Breast epithelium (tissue), 4 donors: ENCODE measurements around the gene GLMP. TPM values are rescaled to one million over a fixed set of nuclear protein-coding genes. Genes with fewer than 3 reads are reported as not detected.

Experiments
- DNase-seq, 2 donors: peaks; one replicate each; pipeline ENCODE4 v3.0.0-alpha.2; 2019; ENCODE audit warnings: low spot score in 2 of 2
- H3K27ac ChIP-seq, 2 donors: fragments of 200-600 bp; sonication (generic) in 1 of 2; one replicate each; pipeline ENCODE4 v1.5.1; 2016 to 2019; ENCODE audit warnings: mild to moderate bottlenecking in 1 of 2
- H3K27me3 ChIP-seq, 2 donors: fragments of 200-600 bp; sonication (generic) in 1 of 2; one replicate each; pipeline versions ENCODE4 v1.5.1 to v1.6.0; 2017 to 2019; ENCODE audit warnings: control low read depth in 1 of 2, mild to moderate bottlenecking in 1 of 2
- H3K36me3 ChIP-seq: fragments of 200-600 bp; one replicate; pipeline ENCODE4 v1.5.1; 2019
- H3K4me1 ChIP-seq, 2 donors: fragments of 200-600 bp; sonication (generic); one replicate each; pipeline ENCODE4 v1.5.1; 2016 to 2019; ENCODE audit warnings: control low read depth in 1 of 2
- H3K4me3 ChIP-seq, 3 donors: fragments of 200-600 bp; sonication (generic); 1 replicate in 2 of 3; 2 replicates in 1 of 3; pipeline ENCODE4 v1.5.1; 2016 to 2019; ENCODE audit warnings: mild to moderate bottlenecking in 3 of 3, moderate library complexity in 2 of 3
- H3K9me3 ChIP-seq, 2 donors: fragments of 200-600 bp; sonication (generic) in 1 of 2; one replicate each; pipeline ENCODE4 v1.5.1; 2016 to 2019; ENCODE audit warnings: control low read depth in 1 of 2
- POLR2A ChIP-seq: fragments of 450-650 bp; IDR thresholded peaks from one replicate; pipeline ENCODE4 v1.6.1; 2016; ENCODE audit warnings: antibody characterized with exemption, mild to moderate bottlenecking, moderate library complexity
- POLR2AphosphoS5 ChIP-seq, 3 donors: sonication (generic); formaldehyde crosslinking; IDR thresholded peaks; one replicate each; pipeline ENCODE4 v1.6.1; 2017; ENCODE audit warnings: antibody characterized with exemption in 3 of 3
- intact Hi-C: fragments of 100-400 bp; cut with DNase I; formaldehyde crosslinking; loops from one replicate; pipeline ENCODE4 v1.15.1; 2023; ENCODE audit warnings: low total_unique reads
- total RNA-seq, 3 donors: library from RNA; depleted of rRNA; stranded (reverse); fragments of >200 nt; gene quantifications; one replicate each; pipeline ENCODE4 v1.1.0, GENCODE V29; 2016
- TF ChIP-seq, protein P1 (sequence below), 3 donors: fragments of 450-650 bp; IDR thresholded peaks; one replicate each; pipeline ENCODE4 v1.5.1; 2016 to 2017; ENCODE audit warnings: antibody characterized with exemption in 3 of 3, mild to moderate bottlenecking in 3 of 3, moderate library complexity in 3 of 3

Gene GLMP
- total RNA-seq, 3 donors from 2014 or later: 36.4 to 68.5 (median 40.2) TPM

DNA sequence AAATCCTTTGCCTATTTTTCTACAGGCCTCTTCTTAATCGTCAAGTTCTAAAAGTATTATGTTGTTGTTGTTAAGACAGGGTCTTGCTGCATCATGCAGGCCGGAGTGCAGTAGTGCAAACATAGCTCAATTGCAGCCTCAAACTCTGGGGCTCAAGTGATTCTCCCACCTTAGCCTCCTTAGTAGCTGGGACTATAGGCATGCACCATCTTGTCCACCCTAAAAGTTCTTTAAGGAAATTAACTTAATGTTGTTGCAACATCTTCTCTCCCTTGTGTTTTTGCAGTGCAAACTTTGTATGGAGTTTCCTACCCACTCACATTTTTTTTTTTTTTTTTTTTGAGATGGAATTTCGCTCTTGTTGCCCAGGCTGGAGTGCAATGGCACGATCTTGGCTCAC lies 7.8 kb upstream of the GLMP start:
- H3K4me3 ChIP-seq: no peak overlapping the region
- H3K27me3 ChIP-seq: no peaks in the 10 kb centered on the region
- TF ChIP-seq, protein P1, sequence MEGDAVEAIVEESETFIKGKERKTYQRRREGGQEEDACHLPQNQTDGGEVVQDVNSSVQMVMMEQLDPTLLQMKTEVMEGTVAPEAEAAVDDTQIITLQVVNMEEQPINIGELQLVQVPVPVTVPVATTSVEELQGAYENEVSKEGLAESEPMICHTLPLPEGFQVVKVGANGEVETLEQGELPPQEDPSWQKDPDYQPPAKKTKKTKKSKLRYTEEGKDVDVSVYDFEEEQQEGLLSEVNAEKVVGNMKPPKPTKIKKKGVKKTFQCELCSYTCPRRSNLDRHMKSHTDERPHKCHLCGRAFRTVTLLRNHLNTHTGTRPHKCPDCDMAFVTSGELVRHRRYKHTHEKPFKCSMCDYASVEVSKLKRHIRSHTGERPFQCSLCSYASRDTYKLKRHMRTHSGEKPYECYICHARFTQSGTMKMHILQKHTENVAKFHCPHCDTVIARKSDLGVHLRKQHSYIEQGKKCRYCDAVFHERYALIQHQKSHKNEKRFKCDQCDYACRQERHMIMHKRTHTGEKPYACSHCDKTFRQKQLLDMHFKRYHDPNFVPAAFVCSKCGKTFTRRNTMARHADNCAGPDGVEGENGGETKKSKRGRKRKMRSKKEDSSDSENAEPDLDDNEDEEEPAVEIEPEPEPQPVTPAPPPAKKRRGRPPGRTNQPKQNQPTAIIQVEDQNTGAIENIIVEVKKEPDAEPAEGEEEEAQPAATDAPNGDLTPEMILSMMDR (IDR thresholded peaks at IDR 0.05): no peak
- no peak for TF ChIP-seq POLR2AphosphoS5 (IDR thresholded peaks at IDR 0.05)
- TF ChIP-seq POLR2A: no peak
- intact Hi-C loops: no loop called here
- H3K4me1 ChIP-seq: no peaks in the 10 kb centered on the region
- H3K9me3 ChIP-seq: no peaks in the 10 kb centered on the region
- DNase-seq: no peak
- peaks cover 3% of the 10 kb centered on the region for H3K36me3 ChIP-seq
- no peak overlapping the region for H3K27ac ChIP-seq

DNA sequence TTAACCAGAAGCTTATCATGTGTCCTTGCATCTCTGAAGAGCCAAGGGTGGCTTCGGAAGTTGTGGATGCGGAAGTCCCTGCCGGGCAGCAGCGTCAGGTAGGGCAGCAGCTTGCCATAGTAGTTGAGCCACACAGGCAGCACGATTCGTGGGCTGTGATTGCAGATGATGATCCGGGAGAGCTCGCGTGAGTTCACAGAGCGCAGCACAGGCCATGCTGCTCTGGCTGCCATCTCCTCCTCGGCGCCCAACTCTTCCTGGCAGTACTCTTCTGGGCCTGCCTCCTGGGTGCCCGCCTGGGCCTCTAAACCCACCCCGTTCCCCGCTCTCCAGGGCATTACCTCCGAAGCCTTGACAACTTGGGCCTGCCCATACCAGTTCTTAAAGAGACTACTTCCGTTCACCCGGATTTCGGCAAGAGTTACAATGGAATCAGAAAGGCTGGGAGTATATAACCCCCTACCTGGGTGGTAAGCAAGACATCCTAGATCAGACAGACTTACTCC lies 3.4 kb upstream of the GLMP start, which contains the start of gene VHLL:
TSS of gene VHLL (minus strand) at position 456 of the 506 bp plus-strand sequence. CDS start at position 338, 118 bp downstream.
- no peaks in the 10 kb centered on the region for H3K27me3 ChIP-seq
- TF ChIP-seq POLR2A: no peak
- no peak for TF ChIP-seq POLR2AphosphoS5 (IDR thresholded peaks at IDR 0.05)
- TF ChIP-seq, protein P1 (IDR thresholded peaks at IDR 0.05): no peak
- DNase-seq: no peak
- intact Hi-C loops: loop anchor here (2.0 to 5.0 kb wide), 2 partner anchors 20 to 1497 kb away; no protein-coding TSS in a partner anchor
- no peak within 1 kb of the TSS for H3K4me3 ChIP-seq
- no peaks in the 10 kb centered on the region for H3K36me3 ChIP-seq
- no peak within 1 kb of the TSS for H3K27ac ChIP-seq
- peaks cover 0 to 3% of the 10 kb centered on the region in 2 donors for H3K4me1 ChIP-seq
- H3K9me3 ChIP-seq: no peaks in the 10 kb centered on the region

DNA sequence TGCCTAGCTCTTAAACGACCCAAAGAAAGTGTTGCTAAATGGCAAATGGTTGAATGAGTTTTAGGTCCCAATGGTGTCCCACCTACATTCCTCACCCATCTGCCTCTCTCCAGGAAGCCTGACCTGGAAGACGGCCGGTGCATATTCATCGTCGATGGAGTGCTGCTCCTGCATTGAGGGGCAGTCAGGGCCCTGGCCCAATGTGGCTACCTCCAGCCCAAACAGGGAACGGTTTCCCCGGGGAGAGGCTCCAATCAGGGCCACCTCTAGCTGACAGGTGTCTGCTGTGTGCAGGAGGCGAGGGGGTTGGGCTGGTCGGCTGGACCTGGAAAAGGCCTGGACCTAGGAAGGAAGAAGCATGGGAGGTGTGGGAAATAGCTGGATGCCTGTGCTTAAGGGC lies 1.6 kb downstream of the GLMP start:
- no peak overlapping the region for H3K4me3 ChIP-seq
- no peaks in the 10 kb centered on the region for H3K27me3 ChIP-seq
- TF ChIP-seq POLR2A (no peak), POLR2AphosphoS5 (IDR thresholded peaks at IDR 0.05) (no peak)
- TF ChIP-seq, protein P1 (IDR thresholded peaks at IDR 0.05): no peak
- peaks cover 0 to 3% of the 10 kb centered on the region in 2 donors for H3K4me1 ChIP-seq
- H3K27ac ChIP-seq: peak overlapping the region in 1 of 2 donors; percentile 19
- no peaks in the 10 kb centered on the region for H3K9me3 ChIP-seq
- no peak for DNase-seq
- H3K36me3 ChIP-seq: no peaks in the 10 kb centered on the region
- intact Hi-C loops: loop anchor here (2.0 kb wide), 1 partner anchor 211 kb away; the partner anchor contains the start of gene MEX3A

DNA sequence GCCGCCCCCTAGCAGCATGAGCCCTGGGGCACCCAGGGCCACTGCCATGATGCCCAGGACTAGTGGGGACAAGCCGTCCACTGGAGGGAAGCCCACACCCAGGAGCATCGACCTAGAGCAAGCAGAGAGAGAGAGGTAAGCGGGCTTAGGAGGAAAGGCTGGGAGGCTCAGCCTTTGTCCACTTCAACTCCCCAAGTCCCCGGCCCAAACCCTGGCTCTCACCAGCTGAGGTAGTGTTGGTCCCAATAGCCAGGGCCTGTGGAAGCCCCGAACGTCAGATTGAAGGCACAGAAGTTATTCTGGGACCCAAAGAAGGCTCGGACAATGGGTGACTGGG lies 2.4 kb downstream of the GLMP start:
- Histone ChIP-seq H3K4me1 (peaks cover 0 to 3% of the 10 kb centered on the region in 2 donors), H3K27ac (peak overlapping the region in 1 of 2 donors; percentile 62), H3K27me3 (no peaks in the 10 kb centered on the region), H3K36me3 (no peaks in the 10 kb centered on the region), H3K4me3 (no peak overlapping the region), H3K9me3 (no peaks in the 10 kb centered on the region)
- DNase-seq: no peak
- intact Hi-C loops: loop anchor here (2.0 kb wide), 1 partner anchor 210 kb away; the partner anchor contains the start of gene MEX3A
- TF ChIP-seq POLR2A (no peak), POLR2AphosphoS5 (IDR thresholded peaks at IDR 0.05) (no peak)
- TF ChIP-seq, protein P1 (IDR thresholded peaks at IDR 0.05): no peak

DNA sequence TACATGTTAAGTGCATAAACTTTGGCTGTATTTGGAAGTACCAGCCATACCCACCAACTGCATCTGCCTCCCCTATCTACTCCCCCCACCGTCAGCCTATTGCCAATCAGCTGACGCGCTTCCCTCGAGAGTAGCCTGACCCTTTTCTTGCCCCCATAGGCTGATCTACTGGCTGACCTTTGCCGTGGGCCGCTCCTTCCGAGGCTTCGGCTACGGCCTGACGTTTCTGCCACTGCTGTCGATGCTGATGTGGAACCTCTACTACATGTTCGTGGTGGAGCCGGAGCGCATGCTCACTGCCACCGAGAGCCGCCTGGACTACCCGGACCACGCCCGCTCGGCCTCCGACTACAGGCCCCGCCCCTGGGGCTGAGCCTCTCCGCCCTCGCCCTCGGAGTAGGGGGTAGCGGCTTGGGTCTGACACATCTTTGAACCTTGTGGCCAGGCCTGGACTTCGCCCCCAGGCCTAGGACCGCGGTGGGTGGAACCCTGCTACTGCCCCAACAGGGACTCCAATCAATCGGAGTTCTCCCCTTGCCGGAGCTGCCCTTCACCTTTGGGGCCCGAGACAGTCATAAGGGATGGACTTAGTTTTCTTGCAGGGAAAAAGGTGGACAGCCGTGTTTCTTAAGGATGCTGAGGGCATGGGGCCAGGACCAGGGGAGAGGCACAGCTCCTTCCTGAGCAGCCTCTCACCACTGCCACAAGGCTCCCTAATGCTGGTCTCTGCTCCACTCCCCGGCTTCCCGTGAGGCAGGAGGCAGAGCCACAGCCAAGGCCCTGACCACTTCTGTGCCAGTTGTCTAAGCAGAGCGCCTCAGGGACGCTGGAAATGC lies 4.0 kb downstream of the GLMP start:
- Histone ChIP-seq H3K4me1 (peaks cover 0 to 3% of the 10 kb centered on the region in 2 donors), H3K36me3 (no peaks in the 10 kb centered on the region), H3K27me3 (no peaks in the 10 kb centered on the region), H3K4me3 (peak overlapping the region; percentile 40 to 68 (median 51)), H3K9me3 (no peaks in the 10 kb centered on the region), H3K27ac (peak overlapping the region; percentile 72 to 90)
- TF ChIP-seq POLR2A (no peak), POLR2AphosphoS5 (IDR thresholded peaks at IDR 0.05) (peak in 1 of 3 donors; percentile 57)
- peak; percentile 70 to 74 for DNase-seq
- intact Hi-C loops: loop anchor here (2.0 kb wide), 1 partner anchor 209 kb away; the partner anchor contains the start of gene MEX3A
